Sigmoid colon (tissue), 7 donors: Measurements from ENCODE around the gene SUOX. TPM values are rescaled to one million over a fixed set of nuclear protein-coding genes. Genes with fewer than 3 reads are reported as not detected.
"Not testable (repeated sequence)": the region's sequence is repeated elsewhere in the genome, so short reads cannot be mapped to it uniquely, and the experiment has no call there.

Source experiments
- DNase-seq: peaks from one replicate; pipeline ENCODE4 v3.0.0-alpha.2; 2019
- H3K27ac ChIP-seq, 4 donors: fragments of 200-600 bp; sonication (generic); one replicate each; pipeline ENCODE4 v1.5.1; 2016 to 2019; ENCODE audit warnings: mild to moderate bottlenecking in 1 of 4
- H3K27me3 ChIP-seq, 3 donors: fragments of 200-600 bp; sonication (generic); one replicate each; pipeline ENCODE4 v1.5.1; 2019; ENCODE audit warnings: mild to moderate bottlenecking in 1 of 3
- H3K36me3 ChIP-seq, 4 donors: fragments of 200-600 bp; sonication (generic); one replicate each; pipeline ENCODE4 v1.5.1; 2016 to 2019
- H3K4me1 ChIP-seq, 4 donors: fragments of 200-600 bp; sonication (generic); one replicate each; pipeline ENCODE4 v1.5.1; 2017 to 2019
- H3K4me3 ChIP-seq, 4 donors: fragments of 200-600 bp; sonication (generic); one replicate each; pipeline ENCODE4 v1.5.1; 2017 to 2019; ENCODE audit warnings: mild to moderate bottlenecking in 2 of 4, moderate library complexity in 1 of 4
- H3K9me3 ChIP-seq, 4 donors: fragments of 200-600 bp in 3 of 4; sonication (generic) in 3 of 4; one replicate each; pipeline versions ENCODE4 v1.5.1 to v1.6.1; 2013 to 2019
- EP300 ChIP-seq, 4 donors: sonication (generic); formaldehyde crosslinking; IDR thresholded peaks; one replicate each; pipeline ENCODE4 v1.6.1; 2017; ENCODE audit warnings: antibody characterized with exemption in 4 of 4
- POLR2A ChIP-seq, 2 donors: fragments of 450-650 bp; IDR thresholded peaks; one replicate each; pipeline ENCODE4 v1.6.1; 2016; ENCODE audit warnings: antibody characterized with exemption in 2 of 2, mild to moderate bottlenecking in 2 of 2, moderate library complexity in 2 of 2
- POLR2AphosphoS5 ChIP-seq, 4 donors: sonication (generic); formaldehyde crosslinking; IDR thresholded peaks; one replicate each; pipeline ENCODE4 v1.6.1; 2017; ENCODE audit warnings: antibody characterized with exemption in 4 of 4
- WGBS, 2 donors: extraction: QIAGEN DNeasy Blood & Tissue Kit; methylation state at CpG; one replicate each; pipeline ENCODE4 v1.1.7; 2013; 5-methylcytosine and 5-hydroxymethylcytosine counted together
- intact Hi-C: fragments of 100-400 bp; cut with DNase I; formaldehyde crosslinking; loops from one replicate; pipeline ENCODE4 v1.15.1; 2023
- polyA plus RNA-seq, 3 donors: library from polyadenylated mRNA; stranded (reverse); fragments of 200-250 nt; gene quantifications; one replicate each; pipeline ENCODE4 v1.2.3, GENCODE V29; 2013
- total RNA-seq, 4 donors: library from RNA; depleted of rRNA; stranded (reverse); fragments of >200 nt; gene quantifications; one replicate each; pipeline ENCODE4 v1.1.0, GENCODE V29; 2016
- TF ChIP-seq, protein P1 (sequence below), 4 experiments: fragments of 450-650 bp in 3 of 4; fragments of 200-600 bp in 1 of 4; IDR thresholded peaks; one replicate each; pipeline ENCODE4 v1.5.1; 2016 to 2019; ENCODE audit warnings: antibody characterized with exemption in 4 of 4, mild to moderate bottlenecking in 3 of 4, moderate library complexity in 2 of 4
- donor health status: healthy with polysubstance abuse.
- donor health status: Bipolar disorder and iron deficiency.
- donor health status: healthy.

SUOX gene
- total and polyA plus RNA-seq, 7 donors: 8.4 to 51.0 (median 20.9) TPM

DNA sequence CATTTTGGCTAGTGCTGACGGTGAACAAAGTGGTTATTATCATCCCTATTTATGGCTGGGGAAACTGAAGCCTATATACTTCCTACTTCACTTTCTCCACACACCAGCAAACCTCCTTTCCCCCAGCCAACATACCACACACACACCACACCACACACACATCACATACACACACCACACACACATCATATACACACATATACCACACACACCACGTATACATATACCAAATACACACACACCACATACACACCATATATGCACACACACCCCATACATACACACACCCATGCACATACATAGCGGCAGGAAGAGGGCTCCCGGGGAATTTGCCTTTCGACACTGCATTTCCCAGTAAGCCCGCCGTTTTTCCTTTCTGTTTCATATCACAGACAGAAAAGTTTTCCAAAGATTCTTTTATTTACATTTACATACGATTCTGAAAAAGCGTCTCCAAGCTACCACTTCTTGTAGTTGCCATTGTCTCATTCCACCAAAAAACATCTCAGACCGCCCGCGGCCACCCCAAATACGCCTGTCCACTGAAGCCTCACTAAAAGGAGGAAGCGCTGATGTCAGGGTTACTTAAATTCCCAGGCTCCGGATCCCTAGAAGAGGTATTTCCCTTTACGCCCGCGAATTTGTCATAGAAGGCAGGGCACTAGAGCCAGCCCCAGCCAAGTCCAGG is 24.0 kb upstream of the SUOX start:
- no peak for DNase-seq
- 0 to 1% methylated on average over 18 of the region's 18 CpGs for WGBS, 2 donors
- intact Hi-C loops: no loop called here
- TF ChIP-seq POLR2AphosphoS5 (IDR thresholded peaks at IDR 0.05) (peak; percentile 79 to 92 (median 90)), EP300 (IDR thresholded peaks at IDR 0.05) (no peak), POLR2A (IDR thresholded peaks at IDR 0.05) (peak; percentile 80 to 85)
- no peaks in the 10 kb centered on the region for H3K9me3 ChIP-seq
- no peaks in the 10 kb centered on the region for H3K27me3 ChIP-seq
- H3K36me3 ChIP-seq: peaks cover 0 to 14% (median 0%) of the 10 kb centered on the region in 4 donors
- H3K4me1 ChIP-seq: peaks cover 0 to 47% (median 33%) of the 10 kb centered on the region in 4 donors
- H3K27ac ChIP-seq: peak overlapping the region; percentile 86 to 92 (median 90)
- H3K4me3 ChIP-seq: peak overlapping the region; percentile 47 to 62 (median 56)

DNA sequence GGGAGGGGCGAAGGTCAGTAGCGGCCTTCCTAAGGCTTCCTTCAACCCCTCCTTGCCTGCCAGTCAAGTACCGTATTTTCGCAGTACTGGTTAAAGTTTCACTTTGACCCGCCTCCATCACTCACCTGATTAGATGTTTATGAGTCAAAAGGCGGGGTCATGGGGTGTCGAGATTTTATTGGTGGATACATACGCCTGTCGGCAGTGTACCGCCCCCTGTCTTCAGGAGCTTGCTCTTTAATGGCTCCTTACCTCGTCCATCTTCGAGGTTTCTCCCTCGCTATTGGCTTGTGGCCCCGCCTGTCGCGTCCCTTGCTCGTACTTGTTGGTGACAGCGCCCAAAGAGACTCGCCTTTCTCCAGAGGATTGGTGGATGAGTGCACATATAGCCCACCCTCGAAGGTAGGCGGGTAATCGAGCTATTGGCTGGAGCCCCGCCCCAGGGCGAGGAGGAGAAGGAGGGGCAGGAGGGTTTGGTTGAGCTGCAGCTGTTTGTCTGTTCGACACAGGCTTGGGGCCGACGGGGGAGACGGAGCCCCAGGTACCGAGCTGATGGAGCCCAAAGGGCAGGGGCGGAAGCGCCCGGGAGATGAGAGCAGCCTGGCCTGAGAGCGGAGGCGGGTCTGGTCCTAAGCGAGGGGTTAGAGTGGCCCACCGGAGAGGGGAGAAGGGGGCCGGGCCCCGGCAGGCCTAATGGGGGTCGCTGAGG is 23.3 kb upstream of the SUOX start, which contains the start of gene RAB5B:
Gene RAB5B, plus strand, starts transcription at position 480 of the 709 bp plus-strand sequence. CDS start 12,883 bp downstream, outside the sequence.
- TF ChIP-seq POLR2AphosphoS5 (IDR thresholded peaks at IDR 0.05): peak; percentile 94 to 98 (median 98)
- no peak for TF ChIP-seq EP300 (IDR thresholded peaks at IDR 0.05)
- TF ChIP-seq POLR2A (IDR thresholded peaks at IDR 0.05): peak; percentile 97 to 98
- intact Hi-C loops: loop anchor here (1.0 kb wide), 1 partner anchor 23 kb away; no protein-coding TSS in a partner anchor
- Histone ChIP-seq H3K9me3 (no peaks in the 10 kb centered on the region), H3K4me1 (peaks cover 0 to 49% (median 34%) of the 10 kb centered on the region in 4 donors), H3K36me3 (peaks cover 0 to 14% (median 0%) of the 10 kb centered on the region in 4 donors), H3K27ac (peak within 1 kb of the TSS; percentile 93 to 99 (median 96)), H3K27me3 (no peaks in the 10 kb centered on the region), H3K4me3 (peak within 1 kb of the TSS; percentile 84 to 100 (median 92))
- 0 to 1% methylated on average over 39 of the region's 39 CpGs for WGBS, 2 donors
- peak; percentile 100 for DNase-seq

DNA sequence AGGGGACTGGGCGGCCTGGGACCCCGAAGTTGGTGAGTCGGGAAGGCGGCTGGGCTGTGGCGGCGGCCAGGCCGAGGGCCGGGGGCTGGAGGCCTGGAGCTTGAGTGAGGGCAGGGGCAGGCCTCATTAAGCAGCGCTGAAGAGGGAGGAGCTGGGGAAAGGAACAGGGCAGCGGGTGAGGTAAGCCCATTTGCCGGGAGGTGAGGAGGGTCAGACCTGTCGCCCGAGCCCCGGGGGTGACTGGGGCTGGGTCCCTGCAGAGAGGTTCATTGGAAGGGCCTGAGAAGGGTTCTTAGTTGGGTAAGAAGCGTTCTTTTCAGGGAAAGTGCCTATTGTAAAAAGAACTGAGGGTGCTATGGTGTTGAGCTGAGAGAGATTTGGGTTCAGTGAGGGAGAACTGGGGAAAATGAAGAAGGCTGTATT is 22.8 kb upstream of the SUOX start:
- H3K4me1 ChIP-seq: peaks cover 0 to 51% (median 34%) of the 10 kb centered on the region in 4 donors
- H3K36me3 ChIP-seq: peaks cover 0 to 11% (median 0%) of the 10 kb centered on the region in 4 donors
- peak overlapping the region; percentile 93 to 99 (median 96) for H3K27ac ChIP-seq
- no peak for TF ChIP-seq EP300 (IDR thresholded peaks at IDR 0.05)
- TF ChIP-seq POLR2A (IDR thresholded peaks at IDR 0.05): no peak
- TF ChIP-seq, protein P1, sequence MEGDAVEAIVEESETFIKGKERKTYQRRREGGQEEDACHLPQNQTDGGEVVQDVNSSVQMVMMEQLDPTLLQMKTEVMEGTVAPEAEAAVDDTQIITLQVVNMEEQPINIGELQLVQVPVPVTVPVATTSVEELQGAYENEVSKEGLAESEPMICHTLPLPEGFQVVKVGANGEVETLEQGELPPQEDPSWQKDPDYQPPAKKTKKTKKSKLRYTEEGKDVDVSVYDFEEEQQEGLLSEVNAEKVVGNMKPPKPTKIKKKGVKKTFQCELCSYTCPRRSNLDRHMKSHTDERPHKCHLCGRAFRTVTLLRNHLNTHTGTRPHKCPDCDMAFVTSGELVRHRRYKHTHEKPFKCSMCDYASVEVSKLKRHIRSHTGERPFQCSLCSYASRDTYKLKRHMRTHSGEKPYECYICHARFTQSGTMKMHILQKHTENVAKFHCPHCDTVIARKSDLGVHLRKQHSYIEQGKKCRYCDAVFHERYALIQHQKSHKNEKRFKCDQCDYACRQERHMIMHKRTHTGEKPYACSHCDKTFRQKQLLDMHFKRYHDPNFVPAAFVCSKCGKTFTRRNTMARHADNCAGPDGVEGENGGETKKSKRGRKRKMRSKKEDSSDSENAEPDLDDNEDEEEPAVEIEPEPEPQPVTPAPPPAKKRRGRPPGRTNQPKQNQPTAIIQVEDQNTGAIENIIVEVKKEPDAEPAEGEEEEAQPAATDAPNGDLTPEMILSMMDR (IDR thresholded peaks at IDR 0.05): no peak
- TF ChIP-seq POLR2AphosphoS5 (IDR thresholded peaks at IDR 0.05): no peak
- H3K27me3 ChIP-seq: no peaks in the 10 kb centered on the region
- no peaks in the 10 kb centered on the region for H3K9me3 ChIP-seq
- peak; percentile 82 for DNase-seq
- 0 to 1% methylated on average over 15 of the region's 15 CpGs for WGBS, 2 donors
- intact Hi-C loops: loop anchor here (1.0 kb wide), 1 partner anchor 22 kb away; no protein-coding TSS in a partner anchor
- H3K4me3 ChIP-seq: peak overlapping the region; percentile 84 to 100 (median 92)

DNA sequence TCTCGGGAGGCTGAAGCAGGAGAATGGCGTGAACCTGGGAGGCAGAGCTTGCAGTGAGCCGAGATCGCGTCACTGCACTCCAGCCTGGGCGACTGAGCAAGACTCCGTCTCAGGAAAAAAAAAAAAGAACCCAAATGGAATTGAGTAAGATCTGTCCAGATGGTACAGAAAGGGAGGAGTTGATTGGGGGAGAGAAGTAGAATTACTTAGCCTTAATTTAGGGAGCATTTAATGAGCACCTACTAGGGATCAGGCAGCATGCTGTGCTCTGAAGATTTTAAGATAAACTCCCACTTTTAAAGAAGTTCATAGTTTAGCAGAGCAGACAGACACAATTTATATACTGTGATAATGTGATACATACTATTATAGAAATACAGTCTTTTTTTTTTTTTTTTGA is 18.7 kb upstream of the SUOX start:
- DNase-seq: no peak
- TF ChIP-seq POLR2A (IDR thresholded peaks at IDR 0.05) (no peak), POLR2AphosphoS5 (IDR thresholded peaks at IDR 0.05) (no peak)
- Histone ChIP-seq H3K4me1 (peaks cover 0 to 45% (median 28%) of the 10 kb centered on the region in 4 donors), H3K27me3 (no peaks in the 10 kb centered on the region), H3K9me3 (no peaks in the 10 kb centered on the region), H3K4me3 (no peak overlapping the region), H3K36me3 (peaks cover 0 to 29% (median 9%) of the 10 kb centered on the region in 4 donors), H3K27ac (no peak overlapping the region)
- intact Hi-C loops: no loop called here
- WGBS, 2 donors: 96 to 99% methylated on average over 7 of the region's 7 CpGs

DNA sequence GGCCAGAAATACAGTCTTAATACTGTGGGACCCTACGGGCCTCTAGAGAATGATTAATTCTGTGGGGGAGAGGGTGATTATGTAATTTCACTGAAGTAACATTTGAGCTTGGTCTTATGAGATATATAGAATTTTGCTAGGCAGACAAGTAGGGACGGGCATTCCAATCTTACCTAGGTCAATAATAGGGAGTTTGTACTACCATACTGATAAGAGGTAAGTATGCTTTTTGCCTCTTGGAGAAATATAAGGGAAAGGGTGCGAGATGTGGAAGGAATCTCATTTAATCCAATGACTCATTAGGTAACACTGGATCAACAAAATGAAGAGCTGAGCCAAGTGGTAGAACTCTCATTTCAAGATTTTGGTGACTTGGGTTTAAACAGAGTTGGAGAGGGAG is 18.0 kb upstream of the SUOX start:
- no peak for TF ChIP-seq POLR2AphosphoS5 (IDR thresholded peaks at IDR 0.05)
- no peaks in the 10 kb centered on the region for H3K9me3 ChIP-seq
- intact Hi-C loops: no loop called here
- DNase-seq: no peak
- H3K27me3 ChIP-seq: no peaks in the 10 kb centered on the region
- no peak overlapping the region for H3K4me3 ChIP-seq
- peaks cover 0 to 45% (median 28%) of the 10 kb centered on the region in 4 donors for H3K4me1 ChIP-seq
- H3K27ac ChIP-seq: no peak overlapping the region
- H3K36me3 ChIP-seq: peaks cover 0 to 35% (median 11%) of the 10 kb centered on the region in 4 donors
- WGBS, 2 donors: 95 to 97% methylated on average over 3 of the region's 3 CpGs

DNA sequence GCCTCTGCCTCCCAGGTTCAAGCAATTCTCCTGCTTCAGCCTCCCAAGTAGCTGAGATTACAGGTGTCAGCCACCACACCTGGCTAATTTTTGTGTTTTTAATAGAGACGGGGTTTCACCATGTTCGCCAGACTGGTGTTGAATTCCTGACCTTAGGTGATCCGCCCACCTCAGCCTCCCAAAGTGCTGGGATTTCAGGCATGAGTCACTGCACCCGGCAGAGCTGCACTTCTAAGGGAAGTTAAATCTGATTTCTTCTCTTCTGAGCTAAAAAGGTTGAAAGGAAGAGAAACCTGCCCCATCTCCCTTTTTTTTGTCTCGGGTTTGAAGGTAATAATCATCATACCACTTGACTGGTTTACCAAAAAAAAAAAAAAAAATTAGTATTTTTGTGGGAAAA is 15.2 kb upstream of the SUOX start:
- H3K27me3 ChIP-seq, H3K9me3 ChIP-seq, H3K27ac ChIP-seq, H3K4me3 ChIP-seq, intact Hi-C loops, DNase-seq: not testable (repeated sequence)
- 70 to 81% methylated on average over 5 of the region's 5 CpGs for WGBS, 2 donors
- Histone ChIP-seq H3K4me1 (peaks cover 0 to 24% (median 5%) of the 10 kb centered on the region in 4 donors), H3K36me3 (peaks cover 5 to 60% (median 26%) of the 10 kb centered on the region in 4 donors)
